HFF-Myc (cell line): Measurements from ENCODE around the gene TGFBR3L.

Source experiments
- DNase-seq: peaks from one replicate; pipeline ENCODE4 v3.0.0-alpha.2; 2011; ENCODE audit warnings: low read depth; ENCODE audit errors: extremely low read depth
- H3K4me3 ChIP-seq: replicated peaks from 2 replicates; pipeline ENCODE4 v1.5.1; 2011; ENCODE audit warnings: low read depth, mild to moderate bottlenecking, control low read depth, low read length
- TF ChIP-seq, protein P1 (sequence below): IDR thresholded peaks from 2 replicates; pipeline ENCODE4 v1.5.1; 2012; ENCODE audit warnings: mild to moderate bottlenecking, low read depth, low read length, control low read depth; ENCODE audit errors: missing control alignments

TGFBR3L gene

DNA sequence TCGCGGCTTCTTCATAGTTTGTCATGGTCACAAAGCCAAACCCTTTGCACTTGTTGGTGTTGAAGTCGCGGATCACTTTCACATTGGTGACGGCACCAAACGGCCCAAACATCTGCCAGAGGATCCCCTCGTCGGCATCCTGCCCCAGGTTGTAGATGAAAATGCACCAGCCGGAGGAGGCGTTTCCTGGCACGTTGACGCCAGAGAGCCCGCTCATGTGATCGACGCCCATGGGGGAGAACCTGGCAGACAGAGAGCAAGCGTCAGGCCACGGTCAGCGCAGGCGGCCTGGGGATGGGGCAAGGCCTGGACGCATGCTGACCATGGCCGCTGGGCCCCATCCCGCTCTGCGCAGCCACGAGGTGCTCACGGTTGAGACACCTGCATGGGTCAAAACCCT, 48.9 kb downstream of the TGFBR3L start:
- no peak overlapping the region for H3K4me3 ChIP-seq
- TF ChIP-seq, protein P1, sequence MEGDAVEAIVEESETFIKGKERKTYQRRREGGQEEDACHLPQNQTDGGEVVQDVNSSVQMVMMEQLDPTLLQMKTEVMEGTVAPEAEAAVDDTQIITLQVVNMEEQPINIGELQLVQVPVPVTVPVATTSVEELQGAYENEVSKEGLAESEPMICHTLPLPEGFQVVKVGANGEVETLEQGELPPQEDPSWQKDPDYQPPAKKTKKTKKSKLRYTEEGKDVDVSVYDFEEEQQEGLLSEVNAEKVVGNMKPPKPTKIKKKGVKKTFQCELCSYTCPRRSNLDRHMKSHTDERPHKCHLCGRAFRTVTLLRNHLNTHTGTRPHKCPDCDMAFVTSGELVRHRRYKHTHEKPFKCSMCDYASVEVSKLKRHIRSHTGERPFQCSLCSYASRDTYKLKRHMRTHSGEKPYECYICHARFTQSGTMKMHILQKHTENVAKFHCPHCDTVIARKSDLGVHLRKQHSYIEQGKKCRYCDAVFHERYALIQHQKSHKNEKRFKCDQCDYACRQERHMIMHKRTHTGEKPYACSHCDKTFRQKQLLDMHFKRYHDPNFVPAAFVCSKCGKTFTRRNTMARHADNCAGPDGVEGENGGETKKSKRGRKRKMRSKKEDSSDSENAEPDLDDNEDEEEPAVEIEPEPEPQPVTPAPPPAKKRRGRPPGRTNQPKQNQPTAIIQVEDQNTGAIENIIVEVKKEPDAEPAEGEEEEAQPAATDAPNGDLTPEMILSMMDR = no peak
- DNase-seq = no peak

DNA sequence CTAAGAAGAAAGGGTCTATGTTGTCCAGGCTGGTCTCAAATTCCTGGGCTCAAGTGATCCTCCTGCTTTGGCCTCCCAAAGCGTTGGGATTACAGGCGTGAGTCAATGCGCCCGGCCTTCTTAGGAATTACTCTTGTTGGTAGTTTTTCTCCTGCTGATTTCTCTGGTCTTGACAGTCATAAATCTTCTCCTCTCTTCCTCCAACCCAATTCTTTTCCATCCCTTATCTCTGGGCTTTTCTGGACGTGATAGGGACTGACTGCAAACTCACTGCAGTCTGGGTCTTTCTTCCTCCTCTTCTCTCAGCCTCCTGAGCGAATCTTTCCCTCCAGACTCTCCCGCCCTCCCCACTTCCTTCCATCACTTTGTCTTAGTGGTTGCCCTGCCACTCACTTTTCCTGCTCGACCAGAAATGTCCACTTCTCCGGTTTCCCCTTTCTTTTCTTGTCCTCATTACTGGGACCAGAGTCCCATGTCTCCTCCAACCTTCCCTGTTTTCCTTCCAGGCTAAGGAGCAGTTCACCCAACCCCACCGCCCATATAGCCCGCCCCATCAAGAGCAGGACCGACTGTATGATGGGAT, 50.7 kb downstream of the TGFBR3L start:
- TF ChIP-seq, protein P1 = no peak
- DNase-seq = no peak
- H3K4me3 ChIP-seq = no peak overlapping the region

DNA sequence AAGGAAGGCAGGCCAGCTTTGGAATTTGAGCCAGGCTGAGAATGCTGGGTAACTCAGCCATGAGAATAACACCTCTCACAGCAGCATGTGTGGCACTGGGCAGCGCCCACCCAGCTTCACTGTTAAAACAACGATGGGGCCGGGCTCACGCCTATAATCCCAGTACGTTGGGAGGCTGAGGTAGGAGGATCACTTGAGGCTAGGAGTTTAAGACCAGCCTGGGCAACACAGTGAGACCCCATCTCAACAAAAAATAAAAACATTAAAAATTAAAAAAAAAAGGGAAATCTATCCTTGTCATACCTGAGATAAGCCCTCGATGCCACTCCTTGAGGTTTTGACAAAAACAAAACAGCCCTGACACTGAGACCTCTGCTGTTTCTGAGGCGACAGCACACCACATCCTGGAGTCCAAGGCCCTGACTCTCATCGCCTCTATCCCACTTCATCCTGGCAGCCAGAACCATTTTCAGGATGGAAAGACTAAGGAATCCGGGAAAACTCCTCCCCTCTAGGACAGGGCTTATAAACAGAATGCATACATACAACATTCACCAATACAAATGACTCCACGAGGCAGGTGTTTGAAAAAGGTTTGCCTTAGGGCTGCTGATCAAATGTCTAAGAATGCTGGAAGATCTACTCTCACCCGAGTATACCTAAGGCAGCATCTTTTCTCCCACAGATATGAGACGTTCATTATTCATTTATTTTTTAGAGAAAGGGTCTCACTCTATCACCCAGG, 51.5 kb downstream of the TGFBR3L start:
- TF ChIP-seq, protein P1 = no peak
- no peak overlapping the region for H3K4me3 ChIP-seq
- DNase-seq = no peak

DNA sequence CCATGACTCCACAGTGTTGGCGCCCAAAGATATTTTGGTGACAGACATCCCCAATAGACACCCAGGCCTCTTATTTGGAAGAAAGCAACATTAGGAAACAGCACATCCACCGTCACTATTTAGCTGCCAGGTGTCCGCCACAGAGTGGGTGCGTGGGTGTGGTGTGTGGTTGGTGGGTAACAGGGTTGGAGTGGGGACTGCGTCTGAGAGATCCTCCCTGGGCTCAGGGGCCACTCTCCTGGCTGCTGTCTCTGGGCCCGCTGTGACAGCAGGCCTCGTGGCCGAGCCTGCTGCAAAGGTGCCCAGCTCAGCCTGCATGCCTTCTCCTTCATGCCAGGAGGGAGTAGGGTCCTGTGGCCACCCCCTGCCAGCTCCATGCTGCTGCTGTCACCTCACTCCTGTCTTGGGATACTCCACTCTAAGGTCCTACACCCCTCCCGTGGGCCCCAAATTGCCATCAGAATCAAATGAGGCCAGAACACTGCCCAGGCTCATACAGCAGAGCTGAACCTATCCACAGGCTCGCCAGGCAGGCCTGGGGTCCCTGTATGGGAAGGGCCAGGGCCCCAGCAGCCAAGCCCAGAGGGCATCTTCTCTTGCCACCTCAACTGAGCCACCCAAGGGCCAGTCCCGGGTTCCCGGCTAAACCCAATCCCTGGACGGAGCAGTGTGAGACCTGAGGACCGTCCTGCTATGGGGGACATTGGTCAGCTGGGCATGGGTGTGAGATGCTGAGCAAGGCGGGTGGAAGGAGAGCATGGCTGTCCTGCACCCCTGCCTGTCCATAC, 53.6 kb downstream of the TGFBR3L start:
- no peak overlapping the region for H3K4me3 ChIP-seq
- DNase-seq = no peak
- TF ChIP-seq, protein P1 = no peak
